GM11168 (cell line): ENCODE measurements around the gene NOTCH2.

Source experiments
- in situ Hi-C: fragments of 300-500 bp; cut with MboI; formaldehyde crosslinking; loops from one replicate; pipeline ENCODE4 v1.12.0; 2022; ENCODE audit warnings: low sequenced_read_pairs; ENCODE audit not compliant: unreplicated experiment

NOTCH2 gene

DNA sequence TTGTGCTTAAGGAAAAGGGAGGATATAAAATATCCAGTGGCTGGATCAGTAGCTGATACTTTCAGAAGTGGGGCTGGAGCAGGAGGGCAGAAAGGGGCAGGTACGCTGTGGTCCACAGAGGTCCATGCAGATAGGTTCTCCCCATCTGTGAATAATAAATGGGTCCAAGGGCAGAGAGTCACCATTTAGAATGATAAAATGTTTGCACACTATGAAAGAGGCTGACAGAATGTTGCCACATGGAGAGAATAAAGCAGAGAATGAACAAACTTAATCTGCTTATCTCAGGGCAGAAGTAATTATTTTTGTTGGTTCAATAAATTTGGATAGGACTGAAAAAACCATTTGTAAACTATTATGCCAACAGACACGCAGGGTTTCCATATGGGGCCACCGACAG lies 156.5 kb downstream of the NOTCH2 start:
- in situ Hi-C loops: no loop called here

DNA sequence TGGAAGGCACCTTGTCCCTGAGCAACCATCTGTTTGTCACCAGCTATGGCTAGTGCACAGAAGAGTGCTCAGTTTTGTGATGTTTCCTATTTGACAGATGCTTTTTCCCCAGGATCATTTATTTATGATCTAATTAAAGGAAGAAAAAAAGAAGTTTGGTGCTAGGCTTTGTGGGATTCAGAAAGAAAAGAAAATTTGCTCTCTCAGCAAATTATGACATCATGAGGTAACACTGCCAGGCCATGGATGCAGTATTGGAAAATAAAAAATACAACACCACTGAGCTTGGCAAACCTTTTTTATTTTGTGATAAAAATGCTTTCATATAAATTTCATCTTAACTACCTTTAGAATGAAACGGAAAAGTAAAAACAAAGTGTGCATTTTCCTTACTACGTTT lies 157.7 kb downstream of the NOTCH2 start:
- in situ Hi-C loops: no loop called here

DNA sequence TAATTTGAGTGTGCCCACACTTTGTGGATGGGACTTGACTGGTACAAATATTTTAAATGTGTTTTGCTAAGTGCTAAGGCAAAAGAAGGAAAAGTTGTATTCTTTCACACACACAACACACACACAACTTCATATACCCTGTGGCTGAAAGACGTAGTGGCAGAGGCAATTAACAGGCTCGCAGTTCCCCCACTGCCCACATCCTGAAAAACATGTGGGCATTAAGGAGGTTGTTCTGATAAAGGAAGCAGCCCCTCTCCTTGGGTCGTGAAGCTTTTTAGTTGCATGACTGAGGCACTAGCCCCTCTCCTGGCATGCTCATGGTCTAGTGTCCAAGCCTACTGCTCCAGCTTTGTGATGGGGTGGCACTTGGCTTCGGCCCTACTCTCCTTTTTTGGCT lies 158.8 kb downstream of the NOTCH2 start:
- in situ Hi-C loops: no loop called here

DNA sequence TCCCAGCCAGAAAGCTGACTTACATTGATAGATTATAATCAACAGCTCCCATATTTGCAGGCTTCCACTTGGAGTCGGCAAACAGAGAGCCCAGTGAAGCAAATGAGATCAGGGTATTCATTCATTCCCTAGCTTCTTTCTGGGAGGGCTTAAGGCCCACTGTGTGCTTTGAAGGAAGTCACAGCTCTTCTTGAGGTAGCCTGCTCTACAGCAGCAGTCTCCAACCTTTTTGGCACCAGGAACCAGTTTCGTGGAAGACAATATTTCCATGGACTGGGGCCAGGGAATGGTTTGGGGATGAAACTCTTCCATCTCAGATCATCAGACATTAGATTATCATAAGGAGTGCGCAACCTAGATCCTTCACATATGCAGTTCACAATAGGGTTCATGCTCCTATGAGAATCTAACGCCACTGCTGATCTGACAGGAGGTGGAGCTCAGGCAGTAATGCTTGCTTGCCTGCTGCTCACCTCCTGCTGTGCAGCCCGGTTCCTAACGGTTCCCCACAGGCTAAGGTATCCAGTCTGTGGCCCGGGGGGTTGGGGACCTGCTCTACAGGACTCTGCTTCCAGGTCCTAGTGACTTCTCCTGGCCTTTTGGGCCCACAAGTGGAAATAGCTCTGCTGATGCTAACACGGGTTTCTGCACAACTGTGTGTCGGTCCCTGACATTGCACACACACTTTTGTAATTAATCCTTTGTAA lies 159.4 kb downstream of the NOTCH2 start:
- in situ Hi-C loops: no loop called here

DNA sequence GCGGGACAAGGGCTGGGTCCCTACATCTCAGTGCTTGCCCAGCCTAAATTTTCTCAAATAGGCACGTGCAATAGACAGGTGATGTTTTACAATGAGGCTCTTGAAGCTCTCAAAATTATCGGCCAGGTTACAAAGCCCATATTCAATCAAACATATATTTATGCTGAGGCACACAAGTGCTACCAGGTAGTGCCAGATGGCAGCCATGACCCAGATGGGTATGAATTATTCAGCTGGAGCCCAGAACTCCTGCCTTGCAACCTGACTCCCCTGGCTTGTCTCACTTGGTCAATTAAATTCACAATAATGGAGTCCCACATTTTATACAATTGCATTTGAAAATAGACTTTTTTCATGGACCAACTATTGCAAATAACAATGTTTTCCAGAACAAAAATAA lies 160.8 kb downstream of the NOTCH2 start:
- in situ Hi-C loops: no loop called here

DNA sequence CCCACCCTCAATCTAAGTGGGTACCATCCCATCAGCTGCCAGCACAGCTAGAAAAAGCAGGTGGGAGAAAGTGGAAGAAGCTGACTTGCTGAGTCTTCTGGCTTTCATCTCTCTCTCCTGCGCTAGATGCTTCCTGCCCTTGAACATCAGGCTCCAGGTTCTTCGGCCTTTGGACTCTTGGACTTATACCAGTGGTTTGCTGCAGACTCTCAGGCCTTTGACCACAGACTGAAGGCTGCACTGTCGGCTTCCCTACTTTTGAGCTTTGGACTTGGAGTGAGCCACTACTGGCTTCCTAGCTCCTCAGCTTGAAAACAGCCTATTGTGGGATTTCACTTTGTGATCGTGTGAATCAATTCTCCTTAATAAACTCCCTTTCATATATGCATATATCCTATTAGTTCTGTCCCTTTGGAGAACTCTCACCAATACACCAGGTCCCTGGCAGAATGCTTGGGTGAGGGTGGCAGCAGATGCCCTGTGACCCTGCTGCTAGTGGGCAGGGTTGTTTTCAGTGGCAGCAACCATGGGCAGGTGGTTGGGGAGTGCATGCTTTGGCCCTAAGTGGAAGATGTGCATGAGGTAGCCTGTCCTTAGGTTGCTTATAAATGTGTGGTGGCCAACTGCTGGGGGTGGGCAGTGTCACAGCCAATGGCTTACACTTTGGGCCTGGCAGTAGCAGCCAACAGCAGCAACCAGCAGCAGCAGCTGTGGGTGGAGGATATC lies 162.4 kb downstream of the NOTCH2 start:
- in situ Hi-C loops: no loop called here

DNA sequence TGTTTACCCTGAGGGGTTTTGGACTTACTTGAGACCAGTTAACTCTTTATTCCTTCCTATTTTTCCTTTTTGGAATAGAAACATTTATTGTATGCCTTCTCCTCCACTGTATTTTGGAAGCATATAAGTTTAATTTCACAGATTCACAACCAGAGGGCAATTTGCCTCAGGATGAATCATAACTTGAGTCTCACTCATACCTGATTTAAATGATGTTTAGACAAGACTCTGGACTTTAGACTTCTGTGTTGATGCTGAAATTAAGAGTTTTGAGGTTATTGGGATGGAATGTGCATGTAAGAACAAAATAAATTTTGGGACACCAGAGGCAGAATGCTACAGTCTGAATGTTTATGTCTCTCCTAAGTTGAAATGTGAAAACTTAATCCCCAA lies 166.0 kb downstream of the NOTCH2 start:
- in situ Hi-C loops: no loop called here

DNA sequence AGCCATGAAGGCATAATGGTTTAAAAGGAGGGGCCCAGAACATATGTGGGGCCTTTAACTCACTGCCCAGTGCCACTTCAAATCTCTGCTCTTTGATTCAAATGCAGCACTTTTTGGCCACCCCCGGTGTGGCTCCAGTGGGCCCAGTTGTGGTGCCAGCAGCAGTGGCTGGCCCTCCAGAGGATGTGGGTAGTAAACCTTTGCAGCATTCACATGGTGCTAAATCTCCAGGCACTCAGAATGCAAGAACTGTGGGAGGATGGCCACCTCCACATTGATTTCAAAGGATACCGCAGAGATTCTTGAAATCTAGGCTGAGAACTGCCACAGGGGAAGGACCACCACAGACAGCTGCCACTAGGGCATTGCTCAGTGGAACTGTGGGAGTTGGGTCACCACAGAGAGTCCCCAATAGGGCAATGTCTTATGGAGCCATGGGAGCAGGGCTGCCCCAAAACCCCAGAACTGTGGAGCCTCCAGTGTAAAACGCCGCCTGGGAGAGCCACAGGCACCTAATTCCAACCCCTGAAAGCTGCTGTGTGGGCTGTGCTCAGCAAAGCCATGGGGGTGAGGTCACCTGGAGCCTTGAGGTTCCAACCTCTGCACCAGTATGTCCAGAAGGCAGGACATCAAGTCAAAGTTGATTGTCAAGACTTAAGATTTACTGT lies 166.6 kb downstream of the NOTCH2 start:
- in situ Hi-C loops: no loop called here

DNA sequence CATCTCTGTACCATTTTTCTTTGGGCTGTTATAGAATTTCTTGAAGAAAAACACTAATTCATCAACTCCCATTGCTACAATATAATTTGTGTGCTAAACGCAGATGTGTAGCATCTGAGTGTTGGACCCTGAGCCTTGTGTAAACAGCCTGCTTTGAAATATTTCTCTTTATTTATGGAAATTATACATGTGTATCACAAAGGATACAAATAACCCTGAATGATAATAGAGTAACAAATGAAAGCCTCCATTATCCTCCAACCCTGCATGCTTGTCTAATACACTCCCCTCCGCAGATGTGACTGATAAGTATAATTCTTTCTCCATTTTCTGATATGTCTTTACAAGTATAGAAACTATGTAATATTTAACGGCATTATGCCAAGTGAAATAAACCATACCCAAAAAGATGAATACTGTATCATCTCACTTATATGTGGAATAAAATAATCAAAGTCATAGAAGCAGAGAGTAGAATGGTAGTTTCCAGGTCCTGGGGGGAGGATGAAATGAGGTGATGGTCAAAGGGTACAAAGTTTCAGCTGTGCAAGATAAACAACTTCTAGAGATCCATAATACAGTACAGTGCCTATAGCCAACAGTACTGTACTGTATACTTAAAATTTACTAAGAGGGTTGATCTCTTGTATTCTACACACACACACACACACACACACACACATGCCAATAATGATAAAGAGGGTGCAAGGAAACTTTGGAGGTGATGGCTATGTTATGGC lies 170.3 kb downstream of the NOTCH2 start:
- in situ Hi-C loops: no loop called here

DNA sequence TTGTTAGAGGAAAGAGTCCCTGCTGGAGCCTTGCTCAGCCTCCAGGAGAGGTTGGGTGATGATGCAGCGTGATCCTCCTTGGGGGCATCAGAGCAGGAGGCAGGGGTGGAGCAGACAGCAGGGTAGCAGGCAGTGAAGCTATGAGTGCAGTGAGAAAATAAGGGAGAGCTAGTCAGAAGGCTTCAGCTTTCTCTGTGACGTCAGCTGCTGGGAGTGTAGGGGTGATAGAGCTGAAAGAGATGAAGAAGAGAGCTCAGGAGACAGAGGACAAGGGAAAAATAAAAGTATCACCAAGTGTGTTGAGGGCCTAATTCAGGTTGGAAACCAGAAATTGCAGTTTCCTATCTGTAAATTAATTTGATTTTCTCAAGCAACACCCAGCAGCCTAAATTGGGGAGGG lies 170.9 kb downstream of the NOTCH2 start:
- in situ Hi-C loops: no loop called here

DNA sequence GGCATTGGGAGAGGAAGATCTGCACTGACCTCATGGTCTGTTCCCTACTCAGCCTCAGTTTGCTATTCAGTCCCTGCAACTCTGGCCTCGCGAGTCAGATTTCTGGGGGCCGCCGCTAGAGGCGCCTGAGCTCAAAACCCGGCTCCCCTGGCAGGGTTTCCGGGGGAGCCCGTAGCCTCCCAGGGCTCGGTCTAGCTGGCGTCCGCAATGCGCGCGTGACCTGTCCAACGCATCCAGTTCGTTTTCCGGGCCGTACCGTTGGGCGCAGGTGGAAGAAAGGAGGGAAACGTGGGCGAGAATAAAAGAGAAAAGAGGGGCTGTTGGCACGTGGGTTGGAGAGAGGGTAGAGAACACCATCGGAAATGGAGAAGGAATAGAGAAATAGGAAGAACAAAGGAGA lies 173.2 kb downstream of the NOTCH2 start, which contains the start of gene ADAM30:
ADAM30 (minus strand) TSS at position 213 of the 400 bp plus-strand sequence; CDS start at position 34, 179 bp downstream.
- in situ Hi-C loops: no loop called here

DNA sequence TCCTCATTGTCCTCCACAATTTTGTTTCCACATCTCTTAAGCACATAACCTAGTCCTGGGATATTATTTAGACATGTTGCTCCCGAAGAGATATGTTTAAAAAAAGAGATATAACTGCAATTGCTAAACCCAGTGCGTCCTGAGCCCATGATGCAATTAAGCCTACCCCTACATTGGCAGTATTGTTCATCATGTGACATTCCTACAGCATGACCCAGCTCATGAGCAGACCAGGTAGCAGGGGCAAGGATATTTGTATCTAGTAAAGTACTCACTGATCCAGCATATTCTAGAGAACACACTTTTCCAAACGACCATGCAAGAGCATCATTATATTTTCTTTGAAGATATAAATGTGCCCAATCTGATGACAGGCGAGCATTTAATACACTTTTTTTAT lies 174.4 kb downstream of the NOTCH2 start:
- in situ Hi-C loops: no loop called here

DNA sequence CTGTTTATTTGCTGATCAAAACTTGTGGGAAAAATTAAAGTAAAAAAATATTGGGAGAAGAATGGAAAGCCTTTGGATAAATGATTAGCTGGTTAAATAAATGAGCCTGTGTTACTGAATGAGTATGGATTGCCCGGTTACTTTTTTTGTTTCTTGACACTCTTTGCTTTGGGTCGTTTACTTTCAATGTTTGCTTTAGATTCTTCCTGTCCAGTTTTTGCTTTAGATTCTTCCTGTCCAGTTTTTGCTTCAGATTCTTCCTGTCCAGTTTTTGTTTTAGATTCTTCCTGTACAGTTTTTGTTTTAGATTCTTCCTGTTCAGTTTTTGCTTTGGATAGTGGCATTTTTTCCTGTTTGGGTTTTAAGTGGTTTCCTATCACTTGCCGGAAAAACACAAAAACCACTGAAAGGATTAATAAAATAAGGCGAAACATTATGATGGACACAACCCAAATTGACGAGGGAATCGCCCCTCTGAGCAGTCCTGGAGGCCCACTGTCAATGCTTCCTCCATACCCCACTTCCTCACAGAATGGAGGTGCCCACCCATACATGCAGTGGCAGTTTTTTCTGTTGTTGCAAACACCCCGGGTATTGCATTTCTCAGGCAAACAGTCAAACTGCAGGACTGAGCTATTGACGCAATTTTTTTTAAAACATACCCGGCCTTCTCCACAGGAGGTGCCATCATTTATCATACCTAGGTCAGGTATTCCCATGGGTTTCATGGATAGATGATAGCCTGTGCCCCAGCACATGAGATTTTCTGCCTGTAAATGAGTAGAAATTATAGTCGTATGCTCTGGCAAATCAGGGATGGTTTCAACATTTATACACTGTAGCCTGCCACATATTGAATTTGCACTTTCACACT lies 175.4 kb downstream of the NOTCH2 start:
- in situ Hi-C loops: no loop called here

DNA sequence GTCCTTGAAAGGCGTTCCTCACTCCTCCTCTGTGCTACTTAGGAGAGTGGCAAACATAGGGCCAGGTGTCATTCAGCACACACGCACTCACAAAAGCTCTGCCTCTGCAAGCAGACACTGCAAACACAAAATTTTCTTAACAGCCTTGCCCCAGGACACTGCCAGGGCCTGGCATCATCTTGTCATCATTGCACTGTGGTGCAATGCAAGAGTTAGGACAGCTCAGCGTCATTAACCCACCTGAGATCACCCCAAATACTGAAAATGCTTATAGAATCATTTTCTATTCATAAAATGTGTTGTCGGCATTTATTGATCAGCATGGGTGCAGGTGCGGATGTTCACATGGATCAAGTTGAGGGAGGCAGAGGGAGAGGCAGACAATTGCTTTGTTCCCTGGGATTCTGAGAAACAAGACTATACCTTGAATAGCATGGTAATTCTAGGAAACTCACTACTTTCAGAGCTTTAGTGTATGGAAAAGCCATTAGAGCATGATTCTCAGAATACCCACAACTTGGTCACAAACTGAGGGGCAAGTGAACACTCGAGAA lies 176.1 kb downstream of the NOTCH2 start:
- in situ Hi-C loops: no loop called here

DNA sequence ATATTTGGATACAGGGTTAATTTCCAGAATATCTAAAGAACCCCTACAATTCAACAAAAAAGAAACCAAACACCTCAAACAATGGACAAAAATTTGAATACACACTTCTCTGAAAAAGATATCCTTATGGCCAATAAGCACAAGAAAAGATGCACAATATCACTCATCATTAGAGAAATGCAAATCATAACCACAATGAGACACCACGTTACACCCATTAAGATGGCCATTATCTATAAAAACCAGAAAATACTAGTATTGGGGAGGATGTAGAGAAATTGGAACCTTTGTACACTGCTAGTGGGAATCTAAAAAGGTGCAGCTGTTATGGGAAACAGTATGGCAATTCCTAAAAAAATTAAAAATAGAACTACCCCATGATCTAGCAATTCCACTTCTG lies 178.1 kb downstream of the NOTCH2 start:
- in situ Hi-C loops: no loop called here

DNA sequence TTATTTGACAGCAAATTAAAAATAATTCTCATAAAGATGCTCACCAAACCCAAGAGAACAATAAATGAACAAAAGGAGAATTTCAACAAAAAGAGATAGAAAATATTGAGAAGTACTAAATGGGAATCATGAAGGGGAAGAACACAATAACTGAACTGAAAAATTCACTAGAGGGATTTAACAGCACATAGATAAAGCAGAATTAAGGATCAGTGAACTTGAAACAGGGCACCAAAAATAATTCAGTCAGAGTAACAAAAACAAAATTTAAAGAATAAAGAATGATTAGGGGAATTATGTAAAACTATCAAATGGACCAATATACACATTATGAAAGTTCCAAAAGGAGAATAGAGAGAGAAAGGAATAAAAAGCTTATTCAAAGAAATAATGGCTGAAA lies 181.0 kb downstream of the NOTCH2 start:
- in situ Hi-C loops: no loop called here

DNA sequence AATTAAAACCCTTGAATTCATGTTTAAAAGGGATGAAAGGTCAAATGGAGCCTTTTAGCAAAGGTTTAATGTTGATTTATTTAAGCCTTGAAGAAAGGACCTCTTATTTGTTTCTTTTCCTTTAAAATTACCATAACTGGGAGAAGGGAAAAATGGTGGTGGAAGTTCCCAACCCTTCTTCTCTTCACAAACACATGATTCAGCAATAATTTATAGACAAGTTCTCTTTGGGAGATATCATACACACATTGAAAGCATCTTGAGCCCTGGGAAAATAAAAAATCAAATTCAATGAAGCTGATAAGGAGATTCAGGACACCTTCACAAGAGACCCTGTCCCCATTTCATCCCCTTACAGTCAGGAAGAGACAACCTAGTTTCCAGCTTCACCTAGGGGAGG lies 182.0 kb downstream of the NOTCH2 start:
- in situ Hi-C loops: no loop called here

DNA sequence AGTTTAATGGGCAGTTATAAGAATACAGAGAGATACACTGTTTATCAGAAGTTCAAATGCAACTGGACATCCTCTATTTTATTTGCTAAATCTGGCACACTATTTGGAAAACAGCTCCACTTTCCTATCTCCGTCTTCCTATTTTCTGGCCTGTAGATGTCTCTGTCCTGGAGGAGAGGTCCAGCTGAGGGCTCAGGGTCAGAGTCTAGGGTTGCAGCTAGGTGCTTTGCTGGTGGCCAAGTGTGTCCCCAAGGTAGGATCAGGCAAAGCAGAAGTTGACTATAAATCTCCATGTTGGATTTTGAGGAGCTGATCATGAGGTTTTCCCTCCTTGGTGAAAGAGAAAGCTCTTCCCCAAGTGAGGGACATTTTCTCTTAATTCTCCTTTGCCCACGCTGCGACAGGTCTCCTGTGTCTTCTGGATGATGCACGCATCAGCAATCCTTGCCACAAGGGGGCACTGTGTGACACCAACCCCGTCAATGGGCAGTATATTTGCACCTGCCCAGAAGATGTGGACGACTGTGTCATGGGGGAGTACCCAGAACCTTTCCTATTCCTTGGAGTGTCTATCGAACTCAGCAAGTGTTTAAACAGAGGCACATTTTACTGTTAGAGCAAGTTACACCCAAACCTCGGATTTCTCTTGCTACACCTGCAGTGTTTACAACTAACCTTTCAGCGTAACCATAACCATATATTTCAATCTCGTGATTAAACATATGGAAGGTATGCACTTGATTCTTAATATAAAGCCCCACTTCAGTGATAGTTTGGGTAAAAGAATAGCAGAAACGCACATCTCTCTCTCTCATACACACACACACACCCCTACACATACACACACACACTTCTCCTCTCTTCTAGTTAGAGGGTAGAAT lies 183.3 kb downstream of the NOTCH2 start:
- in situ Hi-C loops: no loop called here

DNA sequence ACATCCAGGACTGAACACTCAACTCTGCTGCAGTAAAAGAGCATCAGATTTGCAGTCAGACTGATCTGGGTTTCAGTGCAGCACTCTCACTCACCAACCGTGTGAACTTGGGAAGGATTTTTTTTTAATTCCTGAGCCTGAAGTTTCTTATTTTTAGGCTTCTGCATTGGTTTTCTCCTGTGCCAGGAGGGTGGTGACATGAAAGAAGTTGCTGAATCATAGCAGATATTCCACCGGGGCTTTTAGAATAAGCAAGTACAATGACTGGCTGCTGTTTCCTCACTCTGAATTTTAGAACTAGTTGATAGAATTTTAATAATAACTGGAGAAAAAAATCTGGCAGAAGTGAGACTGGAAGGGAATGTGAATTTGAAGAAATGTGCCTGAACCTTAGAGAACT lies 184.8 kb downstream of the NOTCH2 start:
- in situ Hi-C loops: no loop called here
